Neural progenitor cell (in vitro differentiated cells): ENCODE results near the gene BLZF1. TPM values are rescaled to one million over a fixed set of nuclear protein-coding genes. Genes with fewer than 3 reads are reported as not detected.
"Not testable (repeated sequence)": the region's sequence is repeated elsewhere in the genome, so short reads cannot be mapped to it uniquely, and the experiment has no call there.

ENCODE experiments used
- DNase-seq: peaks from one replicate; pipeline ENCODE4 v3.0.0-alpha.2; 2016; ENCODE audit warnings: low spot score
- H2AFZ ChIP-seq: fragments of 200-600 bp; sonication (generic); replicated peaks from 2 replicates; pipeline ENCODE4 v1.6.1; 2016; ENCODE audit warnings: antibody characterized with exemption
- H3F3A ChIP-seq: fragments of 200-600 bp; sonication (generic); 2 replicates; pipeline ENCODE4 v1.6.1; 2016; ENCODE audit warnings: antibody characterized with exemption, low read depth
- H3K27ac ChIP-seq: fragments of 200-600 bp; sonication (generic); 2 replicates; pipeline ENCODE4 v1.5.1; 2016; ENCODE audit warnings: mild to moderate bottlenecking
- H3K27me3 ChIP-seq: fragments of 200-600 bp; sonication (generic); 2 replicates; pipeline ENCODE4 v1.6.1; 2016; ENCODE audit warnings: mild to moderate bottlenecking, moderate library complexity
- H3K36me3 ChIP-seq: fragments of 200-600 bp; sonication (generic); 2 replicates; pipeline ENCODE4 v1.5.1; 2016
- H3K4me1 ChIP-seq: fragments of 200-600 bp; sonication (generic); 2 replicates; pipeline ENCODE4 v1.6.1; 2016; ENCODE audit warnings: mixed run types
- H3K4me2 ChIP-seq: fragments of 200-600 bp; sonication (generic); 2 replicates; pipeline ENCODE4 v1.6.1; 2016
- H3K4me3 ChIP-seq: fragments of 200-600 bp; sonication (generic); 2 replicates; pipeline ENCODE4 v1.5.1; 2016
- H3K79me2 ChIP-seq: fragments of 200-600 bp; sonication (generic); 2 replicates; pipeline ENCODE4 v1.6.1; 2016; ENCODE audit warnings: low read depth
- H3K9ac ChIP-seq: fragments of 200-600 bp; sonication (generic); 2 replicates; pipeline ENCODE4 v1.6.1; 2016
- H3K9me3 ChIP-seq: fragments of 200-600 bp; sonication (generic); 2 replicates; pipeline ENCODE4 v1.5.1; 2016; ENCODE audit warnings: low read depth
- H4K20me1 ChIP-seq: fragments of 200-600 bp; sonication (generic); 2 replicates; pipeline ENCODE4 v1.6.1; 2016; ENCODE audit warnings: low read depth
- H3K27ac Mint-ChIP-seq: 3 replicates; pipeline ENCODE4 v1.8.0; 2021; ENCODE audit warnings: mixed read lengths
- H3K27me3 Mint-ChIP-seq: 2 replicates; pipeline ENCODE4 v1.8.0; 2022; ENCODE audit warnings: low read depth, mild to moderate bottlenecking, inconsistent platforms, moderate library complexity, mixed read lengths; ENCODE audit not compliant: insufficient read depth
- H3K36me3 Mint-ChIP-seq: 3 replicates; pipeline ENCODE4 v1.8.0; 2021; ENCODE audit warnings: mixed read lengths
- H3K4me1 Mint-ChIP-seq: 3 replicates; pipeline ENCODE4 v1.8.0; 2021; ENCODE audit warnings: mixed read lengths
- H3K4me3 Mint-ChIP-seq: 3 replicates; pipeline ENCODE4 v1.8.0; 2021; ENCODE audit warnings: mild to moderate bottlenecking, moderate library complexity, mixed read lengths
- H3K9me3 Mint-ChIP-seq: 3 replicates; pipeline ENCODE4 v1.8.0; 2020; ENCODE audit warnings: mixed read lengths
- CTCF ChIP-seq: fragments of 200-600 bp; sonication (generic); IDR thresholded peaks from 2 replicates; pipeline ENCODE4 v1.5.1; 2017; ENCODE audit warnings: antibody characterized with exemption, mild to moderate bottlenecking
- EZH2 ChIP-seq: fragments of 200-600 bp; sonication (generic); IDR thresholded peaks from 2 replicates; pipeline ENCODE4 v1.6.1; 2017; ENCODE audit warnings: antibody characterized with exemption, mild to moderate bottlenecking, moderate library complexity
- EZH2phosphoT487 ChIP-seq: fragments of 200-600 bp; sonication (generic); IDR thresholded peaks from 2 replicates; pipeline ENCODE4 v1.6.1; 2017; ENCODE audit warnings: antibody characterized with exemption
- total RNA-seq: library from RNA; depleted of rRNA; stranded (reverse); fragments of >200 nt; gene quantifications from 2 replicates; pipeline ENCODE4 v1.2.3, GENCODE V29; 2015; ENCODE audit warnings: low replicate concordance

The BLZF1 gene
- total RNA-seq, 1 donor from 2014 or later: 25.2 TPM

DNA sequence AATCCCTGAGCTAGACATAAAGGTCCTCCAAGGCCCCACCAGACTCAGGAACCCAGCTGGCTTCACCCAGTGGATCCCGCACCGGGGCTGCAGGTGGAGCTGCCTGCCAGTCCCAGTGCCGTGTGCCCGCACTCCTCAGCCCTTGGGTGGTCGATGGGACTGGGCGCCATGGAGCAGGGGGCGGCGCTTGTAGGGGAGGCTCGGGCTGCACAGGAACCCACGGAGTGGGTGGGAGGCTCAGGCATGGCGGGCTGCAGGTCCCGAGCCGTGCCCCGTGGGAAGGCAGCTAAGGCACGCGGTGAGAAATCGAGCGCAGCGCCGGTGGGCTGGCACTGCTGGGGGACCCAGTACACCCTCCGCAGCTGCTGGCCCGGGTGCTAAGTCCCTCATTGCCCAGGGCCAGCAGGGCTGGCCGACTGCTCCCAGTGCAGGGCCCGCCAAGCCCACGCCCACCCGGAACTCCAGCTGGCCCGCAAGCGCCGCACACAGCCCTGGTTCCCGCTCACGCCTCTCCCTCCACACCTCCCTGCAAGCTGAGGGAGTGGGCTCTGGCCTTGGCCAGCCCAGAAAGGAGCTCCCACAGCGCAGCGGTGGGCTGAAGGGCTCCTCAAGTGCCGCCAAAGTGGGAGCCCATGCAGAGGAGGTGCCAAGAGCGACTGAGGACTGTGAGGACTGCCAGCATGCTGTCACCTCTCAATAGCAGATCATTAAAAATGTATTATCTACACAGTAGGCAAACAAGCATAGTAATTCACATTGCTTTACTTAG, 30.9 kb upstream of the BLZF1 start:
- H3K4me3 Mint-ChIP-seq, H4K20me1 ChIP-seq, H3K4me2 ChIP-seq, H3K9ac ChIP-seq, H3F3A ChIP-seq, H3K27me3 ChIP-seq, H3K4me1 Mint-ChIP-seq, H3K4me1 ChIP-seq, H3K36me3 ChIP-seq, H3K4me3 ChIP-seq, H3K27ac Mint-ChIP-seq, H2AFZ ChIP-seq, H3K9me3 ChIP-seq, H3K27me3 Mint-ChIP-seq, DNase-seq, H3K27ac ChIP-seq: not testable (repeated sequence)
- Mint-ChIP-seq H3K36me3 (peaks cover 25% of the 10 kb centered on the region), H3K9me3 (peaks cover 37% of the 10 kb centered on the region)
- peaks cover 11% of the 10 kb centered on the region for H3K79me2 ChIP-seq

DNA sequence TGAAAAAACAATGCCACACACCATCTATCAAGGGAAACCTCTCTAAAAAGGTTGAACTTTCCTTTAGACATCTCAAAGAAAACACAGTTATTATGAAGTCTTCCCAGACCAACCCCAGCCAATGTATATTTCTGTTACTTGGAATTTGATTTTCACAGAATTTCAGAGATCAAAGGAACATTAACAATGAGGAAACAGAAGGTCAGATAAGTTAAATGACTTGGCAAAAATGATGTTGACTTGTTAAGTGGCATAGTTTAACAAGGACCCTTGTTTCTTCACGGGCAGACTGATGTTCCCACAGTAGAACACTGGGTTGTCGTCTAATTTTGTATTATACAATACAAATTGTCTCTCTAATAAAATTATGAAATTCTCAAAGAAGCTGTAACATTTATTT, 29.4 kb upstream of the BLZF1 start:
- no peaks in the 10 kb centered on the region for H4K20me1 ChIP-seq
- Mint-ChIP-seq H3K36me3 (peaks cover 26% of the 10 kb centered on the region), H3K9me3 (peaks cover 32% of the 10 kb centered on the region), H3K4me1 (no peaks in the 10 kb centered on the region), H3K4me3 (no peak overlapping the region), H3K27ac (no peak overlapping the region), H3K27me3 (peaks cover 2% of the 10 kb centered on the region)
- H2AFZ ChIP-seq: no peak overlapping the region
- no peaks in the 10 kb centered on the region for H3K36me3 ChIP-seq
- H3K9ac ChIP-seq: no peak overlapping the region
- no peak overlapping the region for H3K4me2 ChIP-seq
- H3K79me2 ChIP-seq: peaks cover 7% of the 10 kb centered on the region
- H3F3A ChIP-seq: no peaks in the 10 kb centered on the region
- no peaks in the 10 kb centered on the region for H3K4me1 ChIP-seq
- no peaks in the 10 kb centered on the region for H3K9me3 ChIP-seq
- no peak overlapping the region for H3K4me3 ChIP-seq
- H3K27ac ChIP-seq: no peak overlapping the region
- TF ChIP-seq EZH2phosphoT487: no peak
- TF ChIP-seq EZH2: no peak
- TF ChIP-seq CTCF: no peak
- no peak for DNase-seq
- no peaks in the 10 kb centered on the region for H3K27me3 ChIP-seq

- H3K36me3 Mint-ChIP-seq: peaks cover 26% of the 10 kb centered on the region
- H3F3A ChIP-seq: no peaks in the 10 kb centered on the region
- H3K27me3 ChIP-seq: no peaks in the 10 kb centered on the region
- no peak overlapping the region for H3K27ac Mint-ChIP-seq
- peaks cover 2% of the 10 kb centered on the region for H3K27me3 Mint-ChIP-seq
- no peaks in the 10 kb centered on the region for H3K4me1 Mint-ChIP-seq
- no peaks in the 10 kb centered on the region for H3K9me3 ChIP-seq
- H3K9ac ChIP-seq: no peak overlapping the region
- no peak overlapping the region for H3K4me3 Mint-ChIP-seq
- H3K9me3 Mint-ChIP-seq: peaks cover 22% of the 10 kb centered on the region
- H3K36me3 ChIP-seq: no peaks in the 10 kb centered on the region
- no peak for TF ChIP-seq EZH2phosphoT487
- no peak for TF ChIP-seq EZH2
- TF ChIP-seq CTCF: no peak
- no peak overlapping the region for H3K4me3 ChIP-seq
- no peaks in the 10 kb centered on the region for H4K20me1 ChIP-seq
- no peak overlapping the region for H3K27ac ChIP-seq
- H2AFZ ChIP-seq: no peak overlapping the region
- no peak for DNase-seq
- H3K4me1 ChIP-seq: no peaks in the 10 kb centered on the region
- H3K79me2 ChIP-seq: no peaks in the 10 kb centered on the region
- H3K4me2 ChIP-seq: no peak overlapping the region
Measured at GRCh38 chr1:169339773-169340172, 28.2 kb upstream of the BLZF1 start.

DNA sequence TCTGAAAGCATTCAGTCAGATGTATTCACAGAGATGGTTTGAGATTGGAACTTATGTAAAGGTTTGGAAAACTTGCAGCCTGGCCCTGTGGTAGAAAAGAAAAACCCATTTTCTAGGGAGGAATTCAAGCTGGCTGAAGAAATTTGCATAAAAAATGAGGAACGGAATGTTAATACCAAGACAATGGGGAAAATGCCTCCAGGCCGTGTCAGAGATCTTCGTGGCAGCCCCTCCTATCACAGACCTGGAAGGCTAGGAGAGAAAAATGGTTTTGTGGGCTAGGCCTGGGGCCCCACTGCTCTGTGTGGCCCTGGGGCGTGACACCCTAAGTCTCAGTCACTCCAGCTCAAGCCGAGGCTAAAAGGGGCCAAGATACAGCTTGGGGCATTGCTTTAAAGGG, 27.1 kb upstream of the BLZF1 start:
- Histone ChIP-seq H3F3A (no peaks in the 10 kb centered on the region), H3K36me3 (no peaks in the 10 kb centered on the region), H4K20me1 (no peaks in the 10 kb centered on the region), H3K9ac (no peak overlapping the region), H3K4me2 (no peak overlapping the region), H3K4me3 (no peak overlapping the region), H3K27me3 (no peaks in the 10 kb centered on the region), H3K9me3 (no peaks in the 10 kb centered on the region), H2AFZ (no peak overlapping the region), H3K4me1 (no peaks in the 10 kb centered on the region), H3K27ac (no peak overlapping the region), H3K79me2 (no peaks in the 10 kb centered on the region)
- Mint-ChIP-seq H3K36me3 (peaks cover 20% of the 10 kb centered on the region), H3K27ac (no peak overlapping the region), H3K9me3 (peaks cover 16% of the 10 kb centered on the region), H3K27me3 (peaks cover 2% of the 10 kb centered on the region), H3K4me1 (no peaks in the 10 kb centered on the region), H3K4me3 (no peak overlapping the region)
- TF ChIP-seq CTCF (no peak), EZH2 (no peak), EZH2phosphoT487 (no peak)
- peak; percentile 30 for DNase-seq

- H3K4me3 ChIP-seq, H3K27ac ChIP-seq, H3K27ac Mint-ChIP-seq, H3K36me3 ChIP-seq, H3K9ac ChIP-seq, H3K27me3 Mint-ChIP-seq, H3K4me2 ChIP-seq, H3K4me3 Mint-ChIP-seq, H3K4me1 Mint-ChIP-seq, H3F3A ChIP-seq, H2AFZ ChIP-seq, H4K20me1 ChIP-seq, H3K79me2 ChIP-seq, DNase-seq, H3K27me3 ChIP-seq, H3K4me1 ChIP-seq, H3K9me3 ChIP-seq: not testable (repeated sequence)
- peaks cover 13% of the 10 kb centered on the region for H3K36me3 Mint-ChIP-seq
- H3K9me3 Mint-ChIP-seq: peaks cover 10% of the 10 kb centered on the region
Measured at GRCh38 chr1:169342096-169342495, 25.9 kb upstream of the BLZF1 start.
